SK-N-SH (cell line): ENCODE results near the gene C7.

Experiments
- ELF1 ChIP-seq: IDR thresholded peaks from 2 replicates; pipeline ENCODE4 v1.4.0; 2012
- POLR2AphosphoS5 ChIP-seq: IDR thresholded peaks from 2 replicates; pipeline ENCODE4 v1.6.1; 2012; ENCODE audit warnings: low read depth, low read length
- TEAD4 ChIP-seq: IDR thresholded peaks from 2 replicates; pipeline ENCODE4 v1.4.0; 2012; ENCODE audit warnings: mild to moderate bottlenecking, borderline replicate concordance; ENCODE audit not compliant: insufficient read depth

GRCh38 chr5:40981420-40981819, 72.1 kb downstream of the C7 start:
- TF ChIP-seq TEAD4 (no peak), POLR2AphosphoS5 (no peak), ELF1 (no peak)
